EH (cell line): ENCODE data around the gene OSBPL5.

Experiments
- DNase-seq: peaks from one replicate; pipeline ENCODE4 v3.0.0-alpha.2; 2015; ENCODE audit warnings: low read depth

The OSBPL5 gene

GRCh38 chr11:3197044-3197695 lies 32.1 kb upstream of the OSBPL5 start:
- no peak for DNase-seq

GRCh38 chr11:3196161-3197043 lies 31.3 kb upstream of the OSBPL5 start:
- DNase-seq, result no peak

GRCh38 chr11:3195251-3196160 lies 30.4 kb upstream of the OSBPL5 start:
- peak; percentile 40 for DNase-seq

GRCh38 chr11:3194016-3194816 lies 29.1 kb upstream of the OSBPL5 start:
- peak; percentile 33 for DNase-seq

DNA sequence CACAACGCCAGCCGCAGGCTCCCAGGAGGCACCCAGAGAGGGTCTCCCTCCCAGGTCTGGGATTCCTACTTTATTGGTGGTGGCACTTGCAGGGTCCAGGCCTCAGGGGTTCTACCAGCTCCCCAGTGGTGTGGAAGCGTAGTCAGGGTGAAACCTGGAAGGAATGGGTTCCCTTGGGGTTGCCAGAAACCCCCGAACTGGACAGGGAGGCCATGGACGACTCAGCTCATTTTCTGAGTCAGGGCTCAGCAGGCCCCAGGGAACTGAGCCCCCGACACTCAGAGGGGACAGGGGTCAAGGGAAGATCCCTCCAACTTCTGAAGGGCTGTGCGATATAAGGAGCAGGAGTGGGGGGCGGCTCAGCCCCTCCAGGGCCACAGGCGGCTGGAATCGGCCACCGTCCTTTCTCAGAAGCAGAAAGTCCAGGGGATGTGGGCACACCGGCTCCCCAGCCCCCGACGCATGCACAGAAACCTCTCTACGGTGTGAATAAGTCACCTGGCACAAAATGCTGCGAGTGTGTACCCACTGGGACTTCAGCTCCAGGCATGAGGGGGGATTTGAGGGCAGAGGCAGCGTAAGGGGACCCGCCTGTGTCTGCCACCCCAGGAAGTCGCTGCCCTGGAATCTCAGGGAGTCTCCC lies 28.4 kb upstream of the OSBPL5 start:
- DNase-seq, result no peak

GRCh38 chr11:3192511-3193372 lies 27.6 kb upstream of the OSBPL5 start:
- no peak for DNase-seq

DNA sequence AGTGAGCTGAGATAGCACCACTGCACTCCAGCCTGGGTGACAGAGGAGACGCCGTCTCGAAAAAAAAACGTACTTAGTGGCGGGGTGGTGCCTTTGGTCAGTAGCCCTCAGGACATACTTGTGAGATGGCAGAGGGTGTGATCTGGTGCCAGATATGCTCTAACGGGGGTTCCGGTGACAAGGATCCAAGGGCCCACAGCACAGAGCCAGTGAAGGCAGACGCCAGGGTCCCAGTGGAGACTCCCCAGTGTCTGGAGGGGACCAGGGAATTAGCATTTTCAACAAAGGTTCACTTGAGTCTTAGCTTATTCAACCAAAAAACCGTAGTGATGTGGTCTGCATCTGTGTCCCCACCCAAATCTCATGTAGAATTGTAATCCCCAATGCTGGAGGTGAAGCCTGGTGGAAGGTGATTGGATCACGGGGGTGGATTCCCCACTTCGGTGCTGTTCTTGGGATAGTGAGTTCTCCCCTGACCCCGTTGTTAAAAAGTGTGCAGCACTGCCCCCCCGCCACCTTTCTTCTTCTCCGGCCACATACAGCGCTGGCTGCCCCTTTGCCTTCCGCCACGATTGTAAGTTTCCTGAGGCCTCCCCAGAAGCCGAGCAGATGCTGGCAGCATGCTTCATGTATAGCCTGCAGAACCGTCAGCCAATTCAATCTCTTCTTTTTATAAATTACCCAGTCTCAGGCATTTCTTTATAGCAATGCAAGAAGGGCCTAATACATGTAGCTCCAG lies 26.6 kb upstream of the OSBPL5 start:
- no peak for DNase-seq

DNA sequence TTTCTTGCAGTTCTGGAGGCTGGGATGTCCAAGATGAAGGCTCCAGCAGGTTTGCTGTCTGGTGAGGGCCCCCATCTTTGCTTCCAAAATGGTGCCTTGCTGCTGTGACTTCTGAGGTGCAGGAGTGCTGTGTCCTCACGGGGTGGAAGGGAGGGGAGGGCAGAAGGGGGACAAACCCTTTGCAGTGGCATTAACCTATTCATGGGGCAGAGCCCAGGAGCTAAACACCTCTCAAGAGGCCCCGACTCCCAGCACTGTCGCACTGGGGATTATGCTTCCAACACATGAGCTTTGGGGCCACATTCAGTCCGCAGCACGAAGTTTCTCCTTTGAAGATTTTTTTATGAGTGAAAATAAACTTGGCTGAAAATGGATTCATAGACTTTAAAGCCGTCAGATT lies 25.5 kb upstream of the OSBPL5 start:
- DNase-seq, result no peak

- DNase-seq, result no peak
Observed at GRCh38 chr11:3189886-3190583, 24.9 kb upstream of the OSBPL5 start.

DNA sequence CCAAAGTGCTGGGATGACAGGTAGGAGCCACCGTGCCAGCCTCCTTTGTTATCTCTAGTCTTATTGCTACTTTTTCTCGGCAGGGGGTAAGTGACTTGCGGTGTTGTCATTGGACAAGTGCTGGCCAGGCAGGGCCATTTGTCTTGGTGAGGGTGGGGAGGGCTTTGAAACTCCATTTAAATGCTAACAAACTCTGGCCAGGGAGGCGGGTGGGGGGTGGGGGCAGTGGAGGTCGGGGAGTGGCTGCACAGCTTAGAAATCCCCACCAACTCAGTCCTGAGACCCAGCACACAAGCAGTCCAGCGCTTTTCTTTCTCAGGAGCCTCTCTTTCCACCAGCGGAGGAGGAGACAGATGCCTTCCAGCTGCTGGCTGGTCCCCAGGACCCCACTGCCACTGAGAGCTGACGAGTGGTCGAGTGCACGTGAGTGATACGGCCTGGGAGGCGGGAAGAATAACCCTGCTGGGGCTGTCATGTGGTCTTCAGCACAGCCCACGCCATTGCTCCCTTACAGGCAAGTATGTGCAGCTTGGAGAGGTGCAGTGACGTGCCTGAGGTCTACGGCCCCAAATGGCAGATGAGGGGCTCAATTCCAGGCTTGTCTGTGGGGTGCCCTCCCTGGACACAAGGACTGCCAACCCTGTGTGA lies 24.2 kb upstream of the OSBPL5 start:
- DNase-seq, result no peak

DNA sequence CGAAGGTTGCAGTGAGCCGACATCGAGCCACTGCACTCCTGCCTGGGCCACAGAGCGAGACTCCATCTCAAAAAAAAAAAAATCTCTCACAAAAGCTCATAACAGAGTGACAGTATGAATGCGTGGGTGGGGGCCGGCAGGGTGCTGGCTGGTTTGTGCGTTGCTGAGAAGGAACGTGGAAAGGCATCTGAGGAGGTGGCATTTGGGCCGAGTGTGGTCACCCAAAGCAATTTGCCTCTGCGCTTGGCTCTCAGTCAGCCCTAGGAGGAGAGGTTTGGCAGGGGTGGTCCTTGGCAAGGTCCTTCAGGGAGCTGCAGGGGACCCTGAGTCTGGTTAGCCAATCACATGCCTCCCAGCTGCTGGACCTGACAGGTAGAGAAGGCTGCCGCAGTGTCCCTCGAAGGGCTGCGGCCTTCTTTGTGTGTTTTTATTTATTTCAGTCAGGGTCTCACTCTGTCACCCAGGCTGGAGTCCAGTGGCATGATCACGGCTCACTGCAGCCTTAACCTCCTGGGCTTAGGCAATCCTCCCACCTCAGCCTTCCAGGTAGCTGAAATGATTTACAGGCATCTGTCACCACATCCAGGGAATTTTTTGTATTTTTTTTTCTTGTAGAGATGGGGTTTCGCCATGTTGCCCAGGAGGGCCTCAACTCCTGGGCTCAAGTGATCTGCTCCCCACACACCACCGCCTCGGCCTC lies 23.5 kb upstream of the OSBPL5 start:
- no peak for DNase-seq

GRCh38 chr11:3186166-3186953 lies 21.2 kb upstream of the OSBPL5 start:
- no peak for DNase-seq

DNA sequence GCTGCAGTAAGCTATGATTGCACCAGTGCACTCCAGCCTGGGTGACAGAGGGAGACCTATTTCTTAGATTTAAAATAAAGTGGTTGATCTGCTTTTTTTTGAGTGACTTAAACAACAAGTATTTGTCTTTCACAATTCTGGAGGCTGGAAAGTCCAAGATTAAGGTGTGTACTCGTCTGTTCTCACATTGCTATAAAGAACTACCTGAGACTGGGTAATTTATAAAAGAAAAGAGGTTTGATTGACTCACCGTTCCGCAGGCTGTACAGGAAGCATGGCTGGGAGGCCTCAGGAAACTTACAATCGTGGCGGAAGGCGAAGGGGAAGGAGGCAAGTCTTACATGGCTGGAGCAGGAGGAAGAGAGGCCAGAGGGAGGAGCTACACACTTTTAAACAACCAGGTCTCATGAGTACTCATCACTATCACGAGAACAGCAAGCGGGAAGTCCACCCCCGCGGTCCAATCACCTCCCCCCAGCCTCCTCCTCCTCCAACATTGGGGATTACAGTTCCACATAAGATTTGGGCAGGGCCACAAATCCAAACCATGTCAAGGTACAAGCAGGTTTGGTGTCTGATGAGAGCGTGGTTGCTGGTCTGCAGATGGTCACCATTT lies 19.7 kb upstream of the OSBPL5 start:
- no peak for DNase-seq

GRCh38 chr11:3183523-3183922 lies 18.4 kb upstream of the OSBPL5 start:
- DNase-seq, result no peak

GRCh38 chr11:3182462-3182852 lies 17.3 kb upstream of the OSBPL5 start:
- DNase-seq, result no peak

DNA sequence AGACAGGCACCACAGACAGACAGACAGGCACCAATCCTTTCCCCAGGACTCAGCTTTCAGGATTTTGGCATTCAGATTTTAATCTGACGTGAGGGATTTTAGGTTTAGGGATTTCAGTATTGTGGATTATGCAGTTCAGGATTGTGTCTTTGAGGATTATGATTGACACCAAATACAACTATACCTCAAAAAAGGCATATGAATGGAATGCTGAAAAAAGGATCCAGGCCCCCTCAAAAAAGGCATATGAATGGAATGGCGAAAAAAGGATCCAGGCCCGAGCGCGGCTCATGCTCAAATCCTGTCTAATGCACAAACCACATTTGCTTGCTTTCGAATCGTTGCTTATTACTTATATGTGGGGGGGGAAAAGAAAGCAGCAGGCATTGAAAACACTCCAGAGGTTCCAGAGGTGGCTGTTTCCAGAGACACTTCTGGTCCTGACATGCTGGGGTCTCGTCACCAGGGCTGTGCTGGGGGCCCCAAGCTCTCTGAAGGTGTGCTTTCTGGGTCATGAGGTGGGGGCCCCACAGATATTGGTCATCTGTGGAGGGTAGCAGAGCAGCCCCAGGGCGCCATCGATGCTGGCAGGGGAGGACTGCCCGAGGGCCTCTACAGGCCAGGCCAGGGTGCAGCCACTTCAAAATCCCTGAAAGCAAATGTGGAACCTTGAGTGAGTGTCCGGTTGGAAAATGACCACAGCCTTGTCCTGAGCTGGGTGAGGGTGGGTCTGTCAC lies 16.8 kb upstream of the OSBPL5 start:
- no peak for DNase-seq
